GM10266 (cell line): ENCODE results near the gene CIDEC.
A peak's percentile ranks its signal among the peaks of the same experiment; 100 is the strongest.

Source experiments
- DNase-seq: peaks from one replicate; pipeline ENCODE4 v3.0.0; 2012; ENCODE audit errors: extremely low spot score
- TF ChIP-seq, protein P1 (sequence below): IDR thresholded peaks from 2 replicates; pipeline ENCODE4 v1.5.1; 2012; ENCODE audit warnings: mild to moderate bottlenecking, low read depth; ENCODE audit not compliant: control insufficient read depth, insufficient read depth; ENCODE audit errors: missing control alignments

Gene CIDEC

DNA sequence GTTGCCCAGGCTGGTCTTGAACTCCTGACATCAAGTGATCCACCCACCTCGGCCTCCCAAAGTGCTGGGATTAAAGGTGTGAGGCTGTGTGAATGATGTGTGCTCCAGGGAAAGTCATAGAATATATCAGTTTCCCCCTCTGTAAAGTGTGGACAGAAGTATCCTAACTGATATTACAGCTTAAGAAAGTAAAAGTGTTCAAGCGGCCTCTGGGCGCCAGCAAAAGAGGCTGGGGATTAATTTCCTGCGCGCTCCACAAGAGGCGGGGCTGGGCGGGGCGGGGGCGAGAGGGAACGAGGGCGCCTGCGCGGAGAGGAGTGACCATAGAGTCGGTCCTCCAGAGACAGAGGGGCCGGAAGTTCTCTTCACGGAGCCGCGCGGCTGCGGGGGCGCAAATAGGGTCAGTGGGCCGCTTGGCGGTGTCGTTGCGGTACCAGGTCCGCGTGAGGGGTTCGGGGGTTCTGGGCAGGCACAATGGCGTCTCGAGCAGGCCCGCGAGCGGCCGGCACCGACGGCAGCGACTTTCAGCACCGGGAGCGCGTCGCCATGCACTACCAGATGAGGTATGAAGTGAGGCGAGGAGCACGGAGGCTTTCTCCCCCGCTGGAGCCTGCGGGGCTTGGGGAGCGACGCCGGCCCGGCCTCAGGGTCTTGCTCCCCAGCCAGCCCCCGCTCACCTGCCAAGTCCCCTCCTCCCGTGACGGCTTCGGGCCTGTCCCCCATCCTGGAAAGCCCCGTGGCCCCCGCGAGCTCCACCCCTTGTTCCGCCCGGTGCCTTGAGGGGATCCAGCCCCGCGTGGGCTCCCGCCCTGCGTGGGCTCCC is 10.4 kb upstream of the CIDEC start, which contains the start of gene JAGN1:
Gene JAGN1 (plus strand): TSS at position 362 of the 823 bp plus-strand sequence. CDS start 113 bp downstream, at position 475.
- DNase-seq, result peak; percentile 93
- TF ChIP-seq, protein P1, sequence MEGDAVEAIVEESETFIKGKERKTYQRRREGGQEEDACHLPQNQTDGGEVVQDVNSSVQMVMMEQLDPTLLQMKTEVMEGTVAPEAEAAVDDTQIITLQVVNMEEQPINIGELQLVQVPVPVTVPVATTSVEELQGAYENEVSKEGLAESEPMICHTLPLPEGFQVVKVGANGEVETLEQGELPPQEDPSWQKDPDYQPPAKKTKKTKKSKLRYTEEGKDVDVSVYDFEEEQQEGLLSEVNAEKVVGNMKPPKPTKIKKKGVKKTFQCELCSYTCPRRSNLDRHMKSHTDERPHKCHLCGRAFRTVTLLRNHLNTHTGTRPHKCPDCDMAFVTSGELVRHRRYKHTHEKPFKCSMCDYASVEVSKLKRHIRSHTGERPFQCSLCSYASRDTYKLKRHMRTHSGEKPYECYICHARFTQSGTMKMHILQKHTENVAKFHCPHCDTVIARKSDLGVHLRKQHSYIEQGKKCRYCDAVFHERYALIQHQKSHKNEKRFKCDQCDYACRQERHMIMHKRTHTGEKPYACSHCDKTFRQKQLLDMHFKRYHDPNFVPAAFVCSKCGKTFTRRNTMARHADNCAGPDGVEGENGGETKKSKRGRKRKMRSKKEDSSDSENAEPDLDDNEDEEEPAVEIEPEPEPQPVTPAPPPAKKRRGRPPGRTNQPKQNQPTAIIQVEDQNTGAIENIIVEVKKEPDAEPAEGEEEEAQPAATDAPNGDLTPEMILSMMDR, result no peak

DNA sequence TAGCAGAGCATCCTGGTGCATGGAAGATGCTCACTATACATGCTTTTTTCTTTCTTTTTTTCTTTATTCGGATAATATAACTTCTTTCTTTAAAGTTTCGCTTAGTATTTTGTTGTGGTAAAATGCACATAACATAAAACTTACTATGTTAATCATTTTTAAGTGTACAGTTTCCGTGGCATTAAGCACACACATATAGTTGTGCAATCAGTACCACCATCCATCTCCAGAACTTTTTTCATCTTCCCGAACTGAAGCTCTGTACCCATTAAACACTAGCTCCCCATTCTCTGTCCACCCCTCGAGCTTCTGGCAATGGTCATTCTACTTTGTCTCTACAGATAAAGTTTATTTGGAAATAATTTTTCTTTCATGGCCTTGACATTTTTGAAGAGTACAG is 9.4 kb upstream of the CIDEC start:
- TF ChIP-seq, protein P1, result no peak
- no peak for DNase-seq

DNA sequence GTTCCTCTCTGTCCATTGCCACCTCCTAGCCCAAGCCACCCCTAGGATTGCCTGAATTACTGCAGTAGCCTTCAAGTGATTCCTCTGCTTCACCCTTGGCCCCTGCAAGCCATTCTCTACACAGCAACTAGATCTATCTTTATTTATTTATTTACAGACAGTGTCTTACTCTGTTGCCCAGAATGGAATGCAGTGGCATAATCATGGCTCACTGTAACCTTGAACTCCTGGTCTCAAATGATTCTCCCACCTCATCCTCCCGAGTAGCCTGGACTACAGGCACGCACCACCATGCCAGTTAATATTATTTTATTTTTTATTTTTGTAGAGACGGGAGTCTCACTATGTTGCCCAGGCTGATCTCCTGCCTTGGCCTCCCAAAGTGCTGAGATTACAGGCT is 8.5 kb upstream of the CIDEC start:
- no peak for DNase-seq
- TF ChIP-seq, protein P1, result no peak

DNA sequence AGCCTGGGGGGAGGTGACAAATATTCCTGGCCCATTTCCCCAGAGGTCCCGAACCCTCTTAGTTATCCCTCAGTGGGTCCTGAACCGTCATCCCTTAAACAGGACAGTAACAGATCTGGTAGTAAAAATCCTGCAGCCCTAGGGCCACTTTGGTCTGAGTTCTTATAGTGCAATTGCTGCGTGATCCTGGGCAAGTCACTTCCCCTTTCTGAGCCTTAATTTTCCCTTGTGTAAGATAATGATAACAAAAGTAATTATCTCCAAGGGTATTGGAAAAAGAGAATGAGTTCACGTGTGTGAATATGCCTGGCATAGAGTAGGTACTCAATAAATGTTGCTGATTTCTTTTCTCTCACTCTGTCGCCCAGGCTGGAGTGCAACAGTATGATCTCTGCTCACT is 7.4 kb upstream of the CIDEC start:
- TF ChIP-seq, protein P1, result no peak
- no peak for DNase-seq

DNA sequence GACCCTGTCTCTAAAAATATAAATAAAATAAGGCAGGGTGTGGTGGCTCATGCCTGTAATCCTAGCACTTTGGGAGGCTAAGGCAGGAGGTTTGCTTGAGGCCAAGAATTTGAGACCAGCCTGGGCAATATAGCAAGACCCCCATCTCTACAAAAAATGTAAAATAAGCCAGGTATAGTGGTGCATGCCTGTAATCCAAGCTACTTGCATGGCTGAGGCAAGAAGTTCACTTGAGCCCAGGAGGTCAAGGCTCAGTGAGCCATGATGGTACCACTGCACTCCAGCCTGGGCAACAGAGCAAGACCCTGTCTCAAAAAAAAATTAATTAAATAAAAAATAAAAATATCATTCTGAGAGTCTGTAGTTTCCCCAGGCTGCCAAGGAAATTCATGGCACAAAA is 6.3 kb upstream of the CIDEC start:
- TF ChIP-seq, protein P1, result no peak
- DNase-seq, result no peak

DNA sequence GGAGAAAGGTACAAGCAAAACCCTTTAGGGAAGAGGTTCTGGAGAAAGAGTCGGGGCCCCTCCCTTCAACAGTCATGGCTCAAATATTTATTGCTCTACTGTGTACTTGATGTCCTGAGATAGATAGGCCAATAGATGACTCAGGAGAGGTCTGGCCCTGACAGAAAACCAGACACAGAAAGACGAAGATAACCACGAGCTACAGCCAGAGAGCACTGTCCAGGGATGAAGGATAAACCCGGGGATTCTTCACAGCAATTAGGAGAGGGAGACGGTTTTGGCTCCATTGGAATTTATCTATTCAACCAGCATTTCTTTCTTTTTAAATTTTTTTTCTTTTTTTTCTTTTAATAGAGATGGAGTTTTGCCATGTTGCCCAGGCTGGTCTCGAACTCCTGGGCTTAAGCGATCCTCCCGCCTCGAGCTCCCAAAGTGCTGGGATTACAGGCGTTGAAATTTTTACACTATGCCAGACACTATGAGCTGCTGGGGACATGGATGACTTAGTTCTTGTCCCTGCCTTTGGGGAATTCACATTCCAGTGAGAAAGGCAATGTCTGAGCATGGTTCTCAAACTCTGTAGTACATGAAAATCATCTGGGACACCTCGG is 4.6 kb upstream of the CIDEC start:
- TF ChIP-seq, protein P1, result no peak
- no peak for DNase-seq

DNA sequence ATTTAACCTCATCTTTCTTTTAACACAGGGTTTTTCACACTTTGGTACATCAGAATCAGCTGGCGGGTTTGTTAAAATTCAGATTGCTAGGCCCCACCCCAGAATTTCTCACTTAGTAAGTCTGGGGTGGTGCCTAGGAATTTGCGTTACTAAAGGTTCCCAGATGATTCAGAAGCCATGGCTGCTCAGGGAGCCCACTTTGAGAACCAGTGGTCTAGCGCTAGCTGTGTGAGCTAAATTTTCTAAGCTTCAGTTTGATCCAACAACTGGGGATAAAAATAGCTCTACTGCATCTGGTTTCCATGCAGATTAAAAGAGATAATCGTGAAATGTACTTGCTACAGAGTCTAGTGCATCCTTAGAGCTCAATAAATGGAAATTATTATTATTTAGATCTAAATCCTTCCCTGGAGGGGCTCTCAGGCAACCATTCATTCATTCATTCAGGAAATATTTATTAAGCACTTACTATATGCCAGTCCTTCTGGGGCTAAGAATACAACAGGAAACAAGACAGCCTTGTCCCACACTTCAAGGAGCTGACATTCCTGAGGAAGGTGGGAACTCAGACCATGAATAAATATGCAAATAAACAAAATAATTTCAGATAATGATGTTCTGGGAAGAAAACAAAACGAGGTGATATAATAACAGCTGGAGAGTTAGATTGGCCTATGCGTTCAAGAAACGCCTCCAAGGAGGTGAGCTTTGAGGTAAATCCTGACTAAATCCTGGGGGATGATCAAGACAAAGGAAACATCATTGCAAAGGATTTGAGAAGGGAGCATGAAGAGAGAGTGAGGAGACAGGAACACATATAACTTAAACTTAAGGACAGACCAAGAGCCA is 3.9 kb upstream of the CIDEC start:
- DNase-seq, result no peak
- TF ChIP-seq, protein P1, result no peak
